HG03039 (cell line): ENCODE data around the gene TPBGL.
"Not testable (repeated sequence)": the region's sequence is repeated elsewhere in the genome, so short reads cannot be mapped to it uniquely, and the experiment has no call there.

Experiments
- ATAC-seq: cut with Tn5 transposase; IDR thresholded peaks from one replicate; pipeline ENCODE4 v1.9.1; 2021; ENCODE audit warnings: mild to moderate bottlenecking, moderate library complexity; ENCODE audit not compliant: unreplicated experiment

Gene TPBGL

GRCh38 chr11:75270896-75271418 lies 30.4 kb downstream of the TPBGL start:
- ATAC-seq = no peak

DNA sequence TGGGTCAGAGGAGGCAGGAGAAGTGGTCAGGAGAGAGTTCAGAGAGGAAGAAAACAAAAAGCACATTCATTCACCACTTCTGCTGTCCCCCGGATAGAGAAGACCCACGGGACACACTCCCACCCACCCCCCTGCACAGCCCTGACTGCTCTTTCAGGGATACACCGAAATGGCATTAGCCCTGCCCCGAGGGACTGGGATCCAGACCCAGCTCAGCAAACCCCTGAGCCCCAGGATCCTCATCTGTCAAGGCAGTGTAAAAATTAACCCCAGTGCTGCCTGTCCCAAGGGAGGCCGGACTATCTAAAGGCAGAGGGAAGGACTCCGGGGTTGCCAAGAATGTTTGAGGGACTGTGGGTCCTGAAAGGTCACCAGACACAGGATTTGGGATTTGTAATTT lies 31.2 kb downstream of the TPBGL start:
- no peak for ATAC-seq

DNA sequence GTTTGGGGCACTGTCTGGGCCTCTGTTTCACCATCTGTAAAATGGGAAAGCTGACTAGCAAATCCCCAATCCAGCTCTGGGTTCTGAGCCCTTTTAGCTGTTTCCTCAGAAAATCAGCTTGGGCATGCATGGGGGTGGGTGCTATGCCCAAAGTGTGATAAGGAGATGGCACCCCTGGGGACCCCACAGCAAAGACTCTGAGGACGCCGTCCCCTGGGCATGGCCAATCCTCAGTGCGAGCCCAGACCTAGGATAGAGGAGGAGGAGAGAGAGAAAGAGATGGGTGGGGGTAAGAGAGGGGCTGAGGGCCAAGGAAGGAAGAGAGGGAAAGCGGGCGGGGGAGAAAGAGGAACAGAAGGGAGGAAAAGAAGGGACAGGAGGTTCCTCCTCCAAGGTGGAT lies 31.8 kb downstream of the TPBGL start:
- no peak for ATAC-seq

GRCh38 chr11:75272821-75273301 lies 32.3 kb downstream of the TPBGL start:
- ATAC-seq = no peak

GRCh38 chr11:75273411-75274391 lies 33.1 kb downstream of the TPBGL start:
- ATAC-seq = no peak

GRCh38 chr11:75274716-75275115 lies 34.1 kb downstream of the TPBGL start:
- ATAC-seq = not testable (repeated sequence)

GRCh38 chr11:75275581-75275980 lies 35.0 kb downstream of the TPBGL start:
- ATAC-seq = no peak

- no peak for ATAC-seq
Observed at GRCh38 chr11:75276186-75276585, 35.6 kb downstream of the TPBGL start.

DNA sequence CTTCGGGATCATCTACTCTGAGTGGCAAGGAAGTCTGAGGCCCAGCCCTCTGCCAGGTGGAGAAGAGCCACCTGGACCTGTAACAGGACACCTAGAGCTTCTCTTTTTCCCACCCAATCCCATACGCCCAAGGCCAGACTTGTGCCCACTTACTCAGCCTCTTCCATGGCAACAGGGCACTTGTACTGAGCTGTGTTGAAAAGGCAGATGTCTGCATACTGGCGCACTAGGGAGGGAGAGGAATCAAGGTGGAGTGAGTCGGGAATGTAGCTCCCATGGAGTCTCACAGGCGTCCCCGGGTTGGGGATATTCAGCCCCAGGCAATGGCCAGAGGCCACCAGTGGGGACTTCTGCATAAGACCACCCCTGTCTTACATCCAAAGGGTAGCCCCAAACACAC lies 36.1 kb downstream of the TPBGL start:
- ATAC-seq = no peak

DNA sequence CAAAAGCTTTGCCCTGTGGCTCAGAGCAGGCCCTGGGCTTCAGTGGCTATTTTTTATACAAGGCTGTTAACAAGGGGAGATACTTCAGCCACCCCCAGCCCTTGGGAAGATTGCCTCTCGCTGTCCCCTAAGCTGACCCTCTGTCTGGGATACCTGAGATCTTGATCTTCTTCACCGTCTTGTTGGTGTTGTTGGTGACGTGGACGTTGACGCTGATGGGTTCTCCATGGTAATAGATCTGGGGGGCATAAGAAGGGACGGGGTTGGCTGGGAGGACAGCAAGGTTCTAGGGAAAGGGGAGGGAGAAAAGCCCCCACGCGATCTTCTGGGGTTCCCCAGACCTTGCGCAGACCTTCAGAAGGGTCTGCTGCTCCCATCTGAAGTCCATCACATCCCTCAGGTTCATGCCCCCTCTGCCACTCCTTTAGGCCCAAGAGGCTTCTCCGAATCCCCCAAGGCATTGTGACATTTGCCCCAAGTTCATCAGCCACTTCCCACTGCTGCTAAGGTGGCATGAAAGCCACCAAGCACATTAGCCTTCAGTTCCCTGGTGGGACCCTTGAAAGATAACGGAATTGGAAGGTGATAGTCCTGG lies 36.7 kb downstream of the TPBGL start:
- ATAC-seq = no peak

GRCh38 chr11:75277991-75278790 lies 37.6 kb downstream of the TPBGL start:
- no peak for ATAC-seq

GRCh38 chr11:75279273-75279672 lies 38.7 kb downstream of the TPBGL start:
- ATAC-seq = no peak

DNA sequence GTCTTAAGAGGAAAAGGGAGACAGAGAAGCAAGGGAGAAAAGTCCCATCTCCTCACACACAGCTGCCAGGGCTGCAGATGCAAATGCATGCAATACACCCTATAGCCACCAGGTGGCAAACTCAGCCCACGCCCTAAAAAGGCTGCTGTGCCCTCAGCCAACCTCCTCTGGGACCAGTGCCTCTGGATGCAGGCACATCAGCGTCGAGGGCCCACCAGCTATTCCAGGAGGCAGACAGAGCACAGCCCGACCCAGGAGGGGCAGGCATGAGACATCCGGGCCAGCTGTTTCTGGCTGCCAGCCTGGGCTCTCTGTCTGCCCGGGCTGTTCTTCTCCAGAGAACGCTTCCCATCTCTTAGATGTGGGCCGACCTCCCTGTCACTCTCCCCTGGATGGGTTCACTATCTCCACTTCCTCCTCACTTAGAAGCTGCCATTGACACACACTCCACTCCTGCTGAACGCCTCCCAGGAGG lies 39.7 kb downstream of the TPBGL start:
- ATAC-seq = no peak

DNA sequence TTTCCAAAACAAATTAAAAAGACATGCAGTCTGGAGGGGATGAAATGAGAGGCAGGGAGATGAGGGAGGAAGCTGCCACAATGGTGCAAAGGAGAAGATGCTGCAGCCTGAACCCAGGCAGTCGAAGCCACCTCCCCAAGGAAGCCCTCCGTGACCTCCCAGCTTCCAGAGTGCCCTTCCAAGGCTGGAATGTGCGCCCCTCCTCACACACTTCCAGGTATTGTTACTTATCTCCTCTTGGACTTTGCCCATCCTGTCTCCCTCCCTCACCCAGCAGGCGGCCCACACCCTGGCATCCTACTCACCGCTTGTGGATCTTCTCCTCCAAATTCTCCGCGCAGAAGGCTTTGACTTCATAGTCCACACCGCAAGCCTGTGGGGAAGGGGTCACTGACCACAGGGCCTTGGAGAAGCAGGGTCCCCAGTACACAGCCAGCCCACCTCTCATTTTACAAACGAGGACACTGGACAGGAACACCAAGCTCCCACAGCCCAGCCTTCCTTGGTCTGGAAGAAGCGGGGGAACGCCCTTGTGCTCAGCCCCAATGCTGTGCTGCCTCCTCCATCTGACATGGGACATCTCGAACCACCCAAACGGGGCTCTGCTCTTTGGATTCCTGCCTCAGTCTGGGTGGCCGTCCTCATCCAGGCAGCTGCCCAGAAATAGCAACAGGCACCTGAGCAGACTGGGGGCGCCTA lies 40.3 kb downstream of the TPBGL start:
- no peak for ATAC-seq

GRCh38 chr11:75281469-75282095 lies 41.0 kb downstream of the TPBGL start:
- ATAC-seq = no peak

GRCh38 chr11:75283391-75283931 lies 42.9 kb downstream of the TPBGL start:
- ATAC-seq = no peak

DNA sequence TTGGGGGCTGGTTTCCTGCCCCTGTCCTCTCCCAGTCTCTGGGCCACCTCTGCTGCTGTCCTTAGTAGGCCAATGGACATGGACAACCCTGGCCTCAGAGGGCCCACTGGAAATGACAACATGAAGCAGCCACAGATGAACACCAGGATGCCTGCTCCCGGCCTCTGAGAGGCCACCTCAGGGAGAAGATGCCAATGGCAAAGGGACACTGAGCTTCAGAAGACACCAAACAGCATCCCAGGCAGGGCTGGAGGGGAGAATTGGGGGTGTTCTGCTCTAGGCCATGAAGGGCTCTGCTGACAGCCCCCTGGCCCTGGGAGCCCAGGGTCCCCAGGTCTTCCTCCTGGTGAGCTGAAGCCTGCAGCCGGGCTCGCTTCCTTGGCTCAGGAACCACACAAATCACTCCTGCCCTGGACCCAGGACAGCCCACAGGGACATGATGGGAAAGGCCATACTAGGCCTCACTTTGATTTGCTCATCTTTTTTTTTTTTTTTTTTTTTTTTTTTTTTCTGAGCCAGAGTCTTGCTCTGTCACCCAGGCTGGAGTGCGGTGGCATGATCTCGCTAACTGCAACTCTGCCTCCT lies 45.3 kb downstream of the TPBGL start:
- ATAC-seq = no peak

- ATAC-seq = no peak
Observed at GRCh38 chr11:75286826-75287465, 46.4 kb downstream of the TPBGL start.

DNA sequence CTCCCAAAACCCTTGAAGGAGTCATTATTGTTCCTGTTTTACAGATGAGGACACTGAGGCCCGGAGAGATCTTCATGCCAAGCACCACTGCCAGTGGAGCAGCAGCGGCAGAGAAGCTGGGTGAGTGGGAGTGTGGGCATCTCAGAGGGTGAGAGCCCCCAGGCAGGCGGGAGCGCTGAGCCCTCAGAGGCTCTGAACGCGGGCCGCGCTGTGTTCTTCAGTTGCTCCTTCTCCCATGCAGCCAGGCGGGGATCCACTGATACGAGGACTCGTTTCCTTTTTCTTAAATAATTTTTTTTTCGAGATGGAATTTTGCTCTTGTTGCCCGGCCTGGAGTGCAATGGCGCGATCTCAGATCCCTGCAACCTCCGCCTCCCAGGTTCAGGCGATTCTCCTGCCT lies 47.0 kb downstream of the TPBGL start:
- ATAC-seq = no peak
